RWPE1 (cell line): Measurements from ENCODE around the gene NENF.

Source experiments
- CTCF ChIA-PET: fragments of 350-600 bp; sonication (Branson Sonifier 250); formaldehyde crosslinking; extraction: SDS; loops from one replicate; lab custom pipeline; 2021; lab: Yijun Ruan, JAX
- POLR2A ChIA-PET: fragments of 400-600 bp; formaldehyde crosslinking; extraction: SDS; loops from one replicate; lab custom pipeline; 2020; ENCODE audit warnings: antibody characterized with exemption; ENCODE audit not compliant: low non-redundant PET; lab: Yijun Ruan, JAX
- DNase-seq: peaks from one replicate; pipeline ENCODE4 v3.0.0; 2012; ENCODE audit warnings: low spot score
- H3K27ac ChIP-seq: fragments of 450-650 bp; 2 replicates; pipeline ENCODE4 v1.5.1; 2017
- CTCF ChIP-seq: fragments of 450-650 bp; conservative IDR thresholded peaks from 2 replicates; pipeline ENCODE4 v1.5.1; 2017; ENCODE audit warnings: low read depth, mild to moderate bottlenecking

NENF gene

GRCh38 chr1:212487774-212488435, 55.2 kb downstream of the NENF start:
- H3K27ac ChIP-seq = peak overlapping the region; percentile 62; the same call in 1 of the 2 replicates
- ChIA-PET CTCF (no interaction called here), POLR2A (no interaction called here)
- no peak for TF ChIP-seq CTCF
- no peak for DNase-seq

- ChIA-PET POLR2A (no interaction called here), CTCF (interaction anchor here (1.1 kb wide), 1 partner anchor 176 kb away, joined by 4 read pairs; no protein-coding TSS in a partner anchor)
- TF ChIP-seq CTCF = no peak
- no peak for DNase-seq
- H3K27ac ChIP-seq = peak overlapping the region; percentile 62; the same call in 1 of the 2 replicates
These were observed 55.9 kb downstream of the NENF start for GRCh38 chr1:212488436-212489283.

- H3K27ac ChIP-seq = peak overlapping the region; percentile 62; the same call in 1 of the 2 replicates
- ChIA-PET CTCF (interaction anchor here (1.1 kb wide), 1 partner anchor 176 kb away, joined by 4 read pairs; no protein-coding TSS in a partner anchor), POLR2A (no interaction called here)
- DNase-seq = no peak
- no peak for TF ChIP-seq CTCF
These were observed 56.7 kb downstream of the NENF start for GRCh38 chr1:212489284-212489859.

- no peak for TF ChIP-seq CTCF
- POLR2A ChIA-PET = no interaction called here
- CTCF ChIA-PET = no interaction called here
- no peak for DNase-seq
- no peak overlapping the region for H3K27ac ChIP-seq
These were observed 57.6 kb downstream of the NENF start for GRCh38 chr1:212490276-212490675.

- TF ChIP-seq CTCF = no peak
- H3K27ac ChIP-seq = no peak overlapping the region
- ChIA-PET CTCF (no interaction called here), POLR2A (no interaction called here)
- no peak for DNase-seq
These were observed 58.7 kb downstream of the NENF start for GRCh38 chr1:212491454-212491853.
